ENCODE measurements around the gene TRABD2B.

DNA sequence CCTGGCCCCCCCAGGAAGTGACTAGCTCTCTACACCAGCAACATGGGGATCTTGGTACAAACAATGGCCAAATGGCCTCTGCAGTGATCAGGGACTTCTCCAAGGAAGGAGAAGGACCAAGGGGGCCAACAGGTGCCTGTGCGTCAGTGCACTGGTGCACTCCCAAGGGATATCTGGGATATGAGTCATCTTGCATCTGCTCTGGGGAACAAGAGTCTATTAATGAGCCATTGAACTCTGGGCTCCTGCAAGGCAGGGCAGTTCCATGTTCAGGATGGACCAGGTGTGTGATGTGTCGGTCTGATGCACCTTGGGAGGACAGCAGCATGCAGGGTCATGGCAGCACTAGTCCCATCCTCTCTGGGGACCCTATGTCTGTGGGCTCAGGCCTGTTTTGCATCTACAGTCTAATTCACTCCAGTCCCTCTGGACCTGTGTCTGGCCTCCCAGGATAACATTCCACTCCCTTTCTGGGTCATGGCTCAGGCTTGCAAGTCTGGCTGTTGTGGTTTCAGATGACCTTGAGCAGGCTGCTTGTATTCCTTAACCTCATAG is 125.3 kb downstream of the TRABD2B start:
- TF ChIP-seq, protein P1, sequence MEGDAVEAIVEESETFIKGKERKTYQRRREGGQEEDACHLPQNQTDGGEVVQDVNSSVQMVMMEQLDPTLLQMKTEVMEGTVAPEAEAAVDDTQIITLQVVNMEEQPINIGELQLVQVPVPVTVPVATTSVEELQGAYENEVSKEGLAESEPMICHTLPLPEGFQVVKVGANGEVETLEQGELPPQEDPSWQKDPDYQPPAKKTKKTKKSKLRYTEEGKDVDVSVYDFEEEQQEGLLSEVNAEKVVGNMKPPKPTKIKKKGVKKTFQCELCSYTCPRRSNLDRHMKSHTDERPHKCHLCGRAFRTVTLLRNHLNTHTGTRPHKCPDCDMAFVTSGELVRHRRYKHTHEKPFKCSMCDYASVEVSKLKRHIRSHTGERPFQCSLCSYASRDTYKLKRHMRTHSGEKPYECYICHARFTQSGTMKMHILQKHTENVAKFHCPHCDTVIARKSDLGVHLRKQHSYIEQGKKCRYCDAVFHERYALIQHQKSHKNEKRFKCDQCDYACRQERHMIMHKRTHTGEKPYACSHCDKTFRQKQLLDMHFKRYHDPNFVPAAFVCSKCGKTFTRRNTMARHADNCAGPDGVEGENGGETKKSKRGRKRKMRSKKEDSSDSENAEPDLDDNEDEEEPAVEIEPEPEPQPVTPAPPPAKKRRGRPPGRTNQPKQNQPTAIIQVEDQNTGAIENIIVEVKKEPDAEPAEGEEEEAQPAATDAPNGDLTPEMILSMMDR (IDR thresholded peaks at IDR 0.05 in 2 of 3, conservative IDR thresholded peaks at IDR 0.05 in 1 of 3; ENCODE audit: borderline replicate concordance in 1 of 3, insufficient read depth in 1 of 3, low read depth in 2 of 3, low read length in 2 of 3): no peak
- TF ChIP-seq FOSL1 (IDR thresholded peaks at IDR 0.05; ENCODE audit: low read depth): no peak
- no peak for TF ChIP-seq YY1 (IDR thresholded peaks at IDR 0.05; ENCODE audit: extremely low read depth, insufficient replicate concordance, low read depth, low read length)
- TF ChIP-seq SP1 (IDR thresholded peaks at IDR 0.05; ENCODE audit: low read depth): no peak
- TF ChIP-seq, protein P2, sequence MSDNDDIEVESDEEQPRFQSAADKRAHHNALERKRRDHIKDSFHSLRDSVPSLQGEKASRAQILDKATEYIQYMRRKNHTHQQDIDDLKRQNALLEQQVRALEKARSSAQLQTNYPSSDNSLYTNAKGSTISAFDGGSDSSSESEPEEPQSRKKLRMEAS (IDR thresholded peaks at IDR 0.05): no peak
- no peak for TF ChIP-seq EZH2 (IDR thresholded peaks at IDR 0.05)
- TF ChIP-seq POLR2AphosphoS5 (IDR thresholded peaks at IDR 0.05; ENCODE audit: low read depth, low read length): no peak

Data from HCT116 (cell line).